ENCODE measurements around the gene TEKT1. TPM values are rescaled to one million over a fixed set of nuclear protein-coding genes. Genes with fewer than 3 reads are reported as not detected.
A peak's percentile ranks its signal among the peaks of the same experiment; 100 is the strongest.

TEKT1 gene
- total and polyA plus RNA-seq, 5 donors from 2014 or later, result not detected

DNA sequence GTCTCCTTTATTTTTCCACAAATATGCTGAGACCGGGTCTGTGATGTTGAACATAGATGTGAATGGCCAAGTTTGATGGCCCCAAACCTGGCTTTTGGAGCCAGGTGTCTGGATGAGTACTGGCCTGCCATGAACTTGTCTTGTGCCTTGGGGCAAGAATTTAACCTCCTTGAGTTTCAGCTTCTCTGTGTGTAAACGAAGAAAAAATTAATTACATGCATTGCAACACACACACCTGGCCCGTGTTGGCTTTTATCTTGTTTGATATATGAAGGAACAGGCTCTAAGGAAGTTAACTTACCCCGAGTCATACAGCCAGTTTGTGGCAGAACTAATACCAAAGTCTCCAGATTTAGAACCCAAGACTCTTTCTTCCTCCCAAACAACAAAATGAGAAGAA lies 42.4 kb downstream of the TEKT1 start:
- H3K4me1 Mint-ChIP-seq, result peaks cover 0 to 5% (median 3%) of the 10 kb centered on the region in 4 donors
- H3K9me3 Mint-ChIP-seq, result peaks cover 0 to 13% (median 5%) of the 10 kb centered on the region in 7 donors
- ATAC-seq (ENCODE audit: low read depth in 2 of 2), result no peak
- H3K27me3 ChIP-seq (ENCODE audit: control insufficient read depth, insufficient read depth, low read length), result peaks cover 21% of the 10 kb centered on the region
- H3K4me3 ChIP-seq (ENCODE audit: low read depth, low read length), result no peak overlapping the region
- H3K27me3 Mint-ChIP-seq, result peaks cover 65% of the 10 kb centered on the region
- no peaks in the 10 kb centered on the region for H3K4me1 ChIP-seq (ENCODE audit: control insufficient read depth, insufficient read depth, low read length, poor library complexity, severe bottlenecking)
- no peaks in the 10 kb centered on the region for H3K9me3 ChIP-seq (ENCODE audit: control insufficient read depth in 2 of 2, low read length in 2 of 2)
- no peak overlapping the region for H3K27ac ChIP-seq (ENCODE audit: insufficient read depth, low read length, poor library complexity, severe bottlenecking)
- no peaks in the 10 kb centered on the region for H3K36me3 Mint-ChIP-seq
- no peak overlapping the region for H3K4me3 Mint-ChIP-seq
- H3K36me3 ChIP-seq (ENCODE audit: control insufficient read depth, insufficient read depth, low read length), result no peaks in the 10 kb centered on the region
- H3K27ac Mint-ChIP-seq, result no peak overlapping the region
- no peak for DNase-seq

DNA sequence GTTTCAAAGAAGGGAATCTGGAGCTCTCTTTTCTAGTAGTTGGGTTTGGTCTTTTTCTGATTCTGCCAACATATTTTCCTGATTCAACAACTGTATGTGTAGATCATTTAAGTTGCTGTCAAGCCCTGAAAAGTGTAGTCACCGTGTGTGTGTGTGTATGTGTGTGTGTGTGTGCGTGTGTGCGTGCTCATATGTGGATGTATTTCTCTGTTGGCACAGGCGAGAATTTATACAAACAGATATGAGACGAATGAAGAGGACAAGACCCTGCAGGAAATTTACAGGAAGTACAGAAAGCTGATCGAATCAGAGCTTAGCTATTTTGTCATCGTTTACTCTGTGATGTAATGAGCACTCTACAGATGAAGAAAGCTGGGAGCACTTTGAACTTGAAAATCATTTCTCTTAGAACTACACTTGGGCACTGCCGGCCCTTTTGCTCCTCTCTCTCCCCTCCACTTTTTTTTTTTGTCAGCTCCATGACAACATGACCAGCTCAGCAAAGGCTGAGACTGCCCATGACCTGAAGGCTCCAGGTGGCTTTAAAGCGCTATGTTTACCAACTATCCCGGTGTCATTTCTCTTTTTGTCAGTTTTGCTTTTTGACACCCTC lies 44.3 kb downstream of the TEKT1 start:
- no peaks in the 10 kb centered on the region for H3K36me3 ChIP-seq (ENCODE audit: control insufficient read depth, insufficient read depth, low read length)
- Mint-ChIP-seq H3K4me1 (peaks cover 0 to 5% (median 3%) of the 10 kb centered on the region in 4 donors), H3K27me3 (peaks cover 69% of the 10 kb centered on the region), H3K27ac (peak overlapping the region in 1 of 3 donors; percentile 50), H3K36me3 (no peaks in the 10 kb centered on the region), H3K4me3 (no peak overlapping the region), H3K9me3 (peaks cover 0 to 26% (median 16%) of the 10 kb centered on the region in 7 donors)
- no peaks in the 10 kb centered on the region for H3K4me1 ChIP-seq (ENCODE audit: control insufficient read depth, insufficient read depth, low read length, poor library complexity, severe bottlenecking)
- DNase-seq, result no peak
- no peak for ATAC-seq (ENCODE audit: low read depth in 2 of 2)
- peaks cover 27% of the 10 kb centered on the region for H3K27me3 ChIP-seq (ENCODE audit: control insufficient read depth, insufficient read depth, low read length)
- H3K27ac ChIP-seq (ENCODE audit: insufficient read depth, low read length, poor library complexity, severe bottlenecking), result no peak overlapping the region
- peaks cover 7 to 9% of the 10 kb centered on the region in 2 experiments for H3K9me3 ChIP-seq (ENCODE audit: control insufficient read depth in 2 of 2, low read length in 2 of 2)
- H3K4me3 ChIP-seq (ENCODE audit: low read depth, low read length), result no peak overlapping the region

GRCh38 chr17:6786618-6787017 lies 44.9 kb downstream of the TEKT1 start:
- H3K27me3 Mint-ChIP-seq, result peaks cover 72% of the 10 kb centered on the region

DNA sequence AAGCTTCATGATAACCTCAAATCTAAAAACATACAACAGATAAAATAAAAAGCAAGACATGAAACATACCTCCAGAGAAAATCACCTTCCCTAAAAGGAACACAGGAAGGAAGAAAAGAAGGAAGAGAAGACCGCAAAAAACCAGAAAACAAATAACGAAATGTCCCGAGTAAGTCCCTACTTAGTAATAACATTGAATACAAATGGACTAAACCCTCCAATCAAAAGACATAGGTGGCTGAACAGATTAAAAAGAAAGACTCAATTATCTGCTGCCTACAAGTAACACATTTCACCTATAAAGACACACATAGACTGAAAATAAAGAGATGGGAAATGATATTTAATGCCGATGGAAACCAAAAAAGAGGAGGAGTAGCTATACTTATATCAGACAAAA lies 49.3 kb downstream of the TEKT1 start:
- no peaks in the 10 kb centered on the region for H3K36me3 Mint-ChIP-seq
- ATAC-seq (ENCODE audit: low read depth in 2 of 2) (no peak), DNase-seq (no peak)
- H3K27me3 Mint-ChIP-seq, result peaks cover 62% of the 10 kb centered on the region
- H3K27ac ChIP-seq (ENCODE audit: insufficient read depth, low read length, poor library complexity, severe bottlenecking), result no peak overlapping the region
- peaks cover 35% of the 10 kb centered on the region for H3K27me3 ChIP-seq (ENCODE audit: control insufficient read depth, insufficient read depth, low read length)
- peaks cover 12 to 17% of the 10 kb centered on the region in 2 experiments for H3K9me3 ChIP-seq (ENCODE audit: control insufficient read depth in 2 of 2, low read length in 2 of 2)
- peaks cover 5 to 34% (median 18%) of the 10 kb centered on the region in 7 donors for H3K9me3 Mint-ChIP-seq
- H3K4me3 Mint-ChIP-seq, result no peak overlapping the region
- no peaks in the 10 kb centered on the region for H3K36me3 ChIP-seq (ENCODE audit: control insufficient read depth, insufficient read depth, low read length)
- no peak overlapping the region for H3K4me3 ChIP-seq (ENCODE audit: low read depth, low read length)
- H3K4me1 Mint-ChIP-seq, result peaks cover 0 to 5% (median 4%) of the 10 kb centered on the region in 4 donors
- H3K4me1 ChIP-seq (ENCODE audit: control insufficient read depth, insufficient read depth, low read length, poor library complexity, severe bottlenecking), result no peaks in the 10 kb centered on the region
- H3K27ac Mint-ChIP-seq, result no peak overlapping the region

More at GRCh38 chr17:6786618-6787017, 44.9 kb downstream of the TEKT1 start:
- Histone ChIP-seq H3K4me3 (ENCODE audit: low read depth, low read length) (no peak overlapping the region), H3K9me3 (ENCODE audit: control insufficient read depth in 2 of 2, low read length in 2 of 2) (peaks cover 7 to 15% of the 10 kb centered on the region in 2 experiments), H3K36me3 (ENCODE audit: control insufficient read depth, insufficient read depth, low read length) (no peaks in the 10 kb centered on the region), H3K27ac (ENCODE audit: insufficient read depth, low read length, poor library complexity, severe bottlenecking) (no peak overlapping the region), H3K27me3 (ENCODE audit: control insufficient read depth, insufficient read depth, low read length) (peaks cover 31% of the 10 kb centered on the region), H3K4me1 (ENCODE audit: control insufficient read depth, insufficient read depth, low read length, poor library complexity, severe bottlenecking) (no peaks in the 10 kb centered on the region)
- Mint-ChIP-seq H3K9me3 (peaks cover 3 to 29% (median 18%) of the 10 kb centered on the region in 7 donors), H3K4me3 (no peak overlapping the region), H3K36me3 (no peaks in the 10 kb centered on the region), H3K4me1 (peaks cover 0 to 5% (median 3%) of the 10 kb centered on the region in 4 donors), H3K27ac (peak overlapping the region in 1 of 3 donors; percentile 50)
- DNase-seq, result no peak
- no peak for ATAC-seq (ENCODE audit: low read depth in 2 of 2)

DNA sequence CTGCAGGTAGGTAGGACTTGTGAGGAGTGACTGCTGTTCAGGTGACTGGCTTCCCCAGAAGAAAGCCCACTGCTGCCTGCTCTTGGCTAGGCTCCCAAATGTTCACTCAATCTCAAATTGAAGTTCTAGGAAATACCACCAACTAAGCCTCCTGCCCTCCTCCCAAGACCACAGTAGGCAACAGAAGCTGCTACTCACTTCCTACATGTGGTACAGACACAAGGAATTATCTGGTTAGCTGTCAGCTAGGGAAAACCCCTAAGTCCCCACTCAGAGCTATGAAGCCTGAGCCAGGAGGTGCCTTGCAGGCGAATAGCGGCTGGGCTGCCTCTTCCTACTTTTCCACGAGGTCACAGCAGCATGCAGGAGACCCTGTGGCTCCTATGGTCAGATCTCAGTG lies 50.6 kb downstream of the TEKT1 start:
- peaks cover 4 to 37% (median 18%) of the 10 kb centered on the region in 7 donors for H3K9me3 Mint-ChIP-seq
- DNase-seq (no peak), ATAC-seq (ENCODE audit: low read depth in 2 of 2) (no peak)
- peaks cover 53% of the 10 kb centered on the region for H3K27me3 Mint-ChIP-seq
- Histone ChIP-seq H3K4me1 (ENCODE audit: control insufficient read depth, insufficient read depth, low read length, poor library complexity, severe bottlenecking) (no peaks in the 10 kb centered on the region), H3K36me3 (ENCODE audit: control insufficient read depth, insufficient read depth, low read length) (no peaks in the 10 kb centered on the region), H3K9me3 (ENCODE audit: control insufficient read depth in 2 of 2, low read length in 2 of 2) (peaks cover 12 to 21% of the 10 kb centered on the region in 2 experiments), H3K4me3 (ENCODE audit: low read depth, low read length) (no peak overlapping the region), H3K27ac (ENCODE audit: insufficient read depth, low read length, poor library complexity, severe bottlenecking) (no peak overlapping the region), H3K27me3 (ENCODE audit: control insufficient read depth, insufficient read depth, low read length) (peaks cover 29% of the 10 kb centered on the region)
- H3K4me1 Mint-ChIP-seq, result peaks cover 0 to 9% (median 4%) of the 10 kb centered on the region in 4 donors
- no peak overlapping the region for H3K4me3 Mint-ChIP-seq
- H3K27ac Mint-ChIP-seq, result no peak overlapping the region
- H3K36me3 Mint-ChIP-seq, result no peaks in the 10 kb centered on the region

GRCh38 chr17:6780001-6780400 lies 51.5 kb downstream of the TEKT1 start:
- Histone ChIP-seq H3K4me1 (ENCODE audit: control insufficient read depth, insufficient read depth, low read length, poor library complexity, severe bottlenecking) (no peaks in the 10 kb centered on the region), H3K36me3 (ENCODE audit: control insufficient read depth, insufficient read depth, low read length) (no peaks in the 10 kb centered on the region), H3K27me3 (ENCODE audit: control insufficient read depth, insufficient read depth, low read length) (peaks cover 29% of the 10 kb centered on the region), H3K9me3 (ENCODE audit: control insufficient read depth in 2 of 2, low read length in 2 of 2) (peaks cover 21 to 25% of the 10 kb centered on the region in 2 experiments), H3K27ac (ENCODE audit: insufficient read depth, low read length, poor library complexity, severe bottlenecking) (no peak overlapping the region), H3K4me3 (ENCODE audit: low read depth, low read length) (no peak overlapping the region)
- Mint-ChIP-seq H3K27me3 (peaks cover 47% of the 10 kb centered on the region), H3K4me3 (no peak overlapping the region), H3K27ac (no peak overlapping the region), H3K36me3 (no peaks in the 10 kb centered on the region), H3K9me3 (peaks cover 2 to 35% (median 18%) of the 10 kb centered on the region in 7 donors), H3K4me1 (peaks cover 0 to 4% (median under 1%) of the 10 kb centered on the region in 4 donors)
- ATAC-seq (ENCODE audit: low read depth in 2 of 2), result no peak
- no peak for DNase-seq

GRCh38 chr17:6779411-6779810 lies 52.1 kb downstream of the TEKT1 start:
- Histone ChIP-seq H3K9me3 (ENCODE audit: control insufficient read depth in 2 of 2, low read length in 2 of 2) (peaks cover 27 to 29% of the 10 kb centered on the region in 2 experiments), H3K27me3 (ENCODE audit: control insufficient read depth, insufficient read depth, low read length) (peaks cover 29% of the 10 kb centered on the region), H3K36me3 (ENCODE audit: control insufficient read depth, insufficient read depth, low read length) (peaks cover under 1% of the 10 kb centered on the region), H3K4me1 (ENCODE audit: control insufficient read depth, insufficient read depth, low read length, poor library complexity, severe bottlenecking) (no peaks in the 10 kb centered on the region), H3K4me3 (ENCODE audit: low read depth, low read length) (no peak overlapping the region), H3K27ac (ENCODE audit: insufficient read depth, low read length, poor library complexity, severe bottlenecking) (no peak overlapping the region)
- no peak for ATAC-seq (ENCODE audit: low read depth in 2 of 2)
- peaks cover 45% of the 10 kb centered on the region for H3K27me3 Mint-ChIP-seq
- DNase-seq, result no peak
- peaks cover 2 to 40% (median 20%) of the 10 kb centered on the region in 7 donors for H3K9me3 Mint-ChIP-seq
- no peak overlapping the region for H3K4me3 Mint-ChIP-seq
- peaks cover 0 to 4% (median 2%) of the 10 kb centered on the region in 4 donors for H3K4me1 Mint-ChIP-seq
- peaks cover 2% of the 10 kb centered on the region for H3K36me3 Mint-ChIP-seq
- H3K27ac Mint-ChIP-seq, result no peak overlapping the region
